HG03097 (cell line): ENCODE data around the gene GPD2.
"Not testable (repeated sequence)": the region's sequence is repeated elsewhere in the genome, so short reads cannot be mapped to it uniquely, and the experiment has no call there.

Experiments
- ATAC-seq: cut with Tn5 transposase; IDR thresholded peaks from one replicate; pipeline ENCODE4 v1.9.1; 2021; ENCODE audit not compliant: unreplicated experiment, low FRiP score

The GPD2 gene

DNA sequence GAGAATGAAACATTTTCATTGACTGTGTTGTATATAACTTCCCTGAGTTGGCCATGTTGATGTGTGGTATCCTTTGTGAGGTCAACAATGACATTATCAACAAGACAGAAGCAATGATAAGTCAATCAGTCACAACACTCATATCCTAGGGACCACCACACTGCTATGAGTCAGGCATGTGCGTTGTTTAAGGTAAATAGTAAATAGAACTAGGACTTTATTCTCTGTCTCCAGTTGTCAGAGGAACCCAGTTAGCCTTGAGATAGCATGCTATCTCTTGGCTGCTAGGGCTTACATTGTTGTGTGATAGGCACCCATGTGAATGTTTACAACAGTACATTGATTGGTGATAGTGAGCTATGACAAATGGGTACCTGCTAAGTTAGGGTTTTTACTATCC, 37.3 kb downstream of the GPD2 start:
- no peak for ATAC-seq

DNA sequence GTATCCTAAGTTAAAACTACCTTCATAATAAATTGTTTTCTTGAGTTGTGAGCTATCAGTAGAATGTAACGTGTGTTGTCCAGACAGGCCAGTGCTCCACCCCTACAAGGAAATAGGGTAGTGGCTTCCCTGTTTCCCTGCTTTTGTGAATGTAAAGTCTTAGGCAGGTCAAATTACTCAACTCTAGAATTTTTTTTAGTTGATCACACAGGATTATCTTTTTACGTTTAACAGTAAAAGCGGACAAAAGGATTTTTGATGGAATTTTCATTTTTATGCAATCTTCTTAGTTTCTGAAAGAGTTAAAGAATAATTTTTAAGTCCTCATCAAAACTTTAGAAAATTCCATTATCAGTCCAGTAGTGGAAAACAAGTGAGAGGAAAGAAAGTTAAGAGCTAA, 38.2 kb downstream of the GPD2 start:
- ATAC-seq: no peak

DNA sequence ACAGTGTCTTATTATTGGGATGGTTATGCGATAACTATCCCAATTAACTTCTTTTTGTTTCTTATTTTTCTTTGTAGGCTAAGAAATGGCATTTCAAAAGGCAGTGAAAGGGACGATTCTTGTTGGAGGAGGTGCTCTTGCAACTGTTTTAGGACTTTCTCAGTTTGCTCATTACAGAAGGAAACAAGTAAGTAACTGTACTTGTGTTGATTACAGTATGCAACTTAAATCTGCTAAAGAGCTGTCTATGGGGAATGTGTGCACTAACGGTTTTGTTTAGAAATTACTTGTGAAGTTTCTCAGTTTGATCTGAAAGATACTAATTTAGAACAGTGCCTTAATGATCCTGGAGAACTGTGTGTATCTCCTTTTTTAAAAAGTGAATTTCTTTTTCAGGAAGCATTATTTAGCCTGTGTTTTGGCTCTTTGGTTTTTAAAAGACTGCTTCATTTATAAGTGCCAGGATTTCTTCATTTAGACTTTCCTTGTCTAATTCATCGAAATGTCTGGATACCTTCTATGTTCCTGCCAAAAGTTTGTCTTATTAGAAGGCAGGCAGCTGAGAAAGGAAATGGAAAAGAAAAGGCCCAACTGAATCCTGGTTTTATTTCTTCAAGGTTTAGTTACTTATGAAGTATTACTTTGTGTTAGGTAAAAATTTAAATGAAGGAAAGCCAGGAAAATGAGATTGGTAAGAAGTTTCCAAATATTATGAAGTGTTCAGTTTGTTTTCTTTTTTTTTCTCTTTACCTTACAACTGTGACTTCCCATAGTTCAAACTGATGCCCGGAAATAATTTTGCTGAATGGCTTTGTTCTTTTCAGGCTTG, 40.1 kb downstream of the GPD2 start:
- ATAC-seq: no peak

DNA sequence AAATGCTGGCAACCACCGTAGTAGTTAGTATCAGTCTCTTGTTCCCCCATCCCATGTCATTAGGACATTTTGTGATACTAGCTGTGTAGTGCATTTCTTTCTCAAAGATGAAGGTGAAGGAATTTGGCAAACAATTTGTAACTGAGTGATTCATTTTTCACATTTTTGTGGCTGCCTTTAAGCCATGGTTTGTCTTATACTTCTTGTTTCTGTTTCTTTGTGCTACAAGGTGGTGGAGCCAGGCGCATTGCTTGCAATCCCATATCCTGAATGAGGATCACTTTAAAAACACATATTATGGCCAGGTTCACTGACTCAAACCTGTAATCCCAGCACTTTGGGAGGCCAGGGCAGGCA, 40.6 kb downstream of the GPD2 start:
- peak; percentile 72 for ATAC-seq

DNA sequence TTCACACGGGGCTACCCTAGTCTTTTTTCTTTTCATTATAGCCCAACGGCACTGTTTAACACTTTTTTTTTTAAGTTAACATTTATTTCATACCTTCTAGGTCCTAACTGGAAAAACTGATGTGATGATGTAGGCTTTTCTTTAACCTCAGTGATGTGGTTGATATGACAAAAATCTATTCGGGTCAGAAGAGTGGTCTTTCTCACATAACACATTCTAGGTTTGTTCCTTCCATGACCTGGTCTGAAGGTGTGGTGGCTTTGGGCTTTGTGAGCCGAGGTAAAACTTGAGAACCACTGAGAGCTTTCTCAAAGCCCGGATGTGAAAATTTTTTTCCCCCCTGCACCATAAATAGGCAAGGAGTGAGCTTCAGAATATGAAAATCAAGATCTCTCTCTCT, 44.2 kb downstream of the GPD2 start:
- ATAC-seq: no peak

DNA sequence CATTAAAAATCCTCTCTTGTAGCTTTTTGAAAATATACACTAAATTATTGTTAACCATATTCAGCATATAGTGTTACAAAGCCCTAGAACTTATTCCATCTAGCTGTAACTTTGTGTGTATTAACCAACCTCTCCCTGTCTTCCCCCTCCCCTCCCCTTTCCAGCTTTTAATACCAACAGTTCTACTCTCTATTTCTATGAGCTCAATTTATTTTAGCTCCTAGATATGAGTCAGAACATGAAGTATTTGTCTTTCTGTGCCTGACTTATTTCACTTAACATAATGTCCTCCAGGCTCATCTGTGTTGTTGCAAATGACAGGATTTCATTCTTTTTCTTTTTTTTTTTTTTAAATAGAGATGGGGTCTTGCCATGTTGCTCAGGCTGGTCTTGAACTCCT, 45.1 kb downstream of the GPD2 start:
- no peak for ATAC-seq

DNA sequence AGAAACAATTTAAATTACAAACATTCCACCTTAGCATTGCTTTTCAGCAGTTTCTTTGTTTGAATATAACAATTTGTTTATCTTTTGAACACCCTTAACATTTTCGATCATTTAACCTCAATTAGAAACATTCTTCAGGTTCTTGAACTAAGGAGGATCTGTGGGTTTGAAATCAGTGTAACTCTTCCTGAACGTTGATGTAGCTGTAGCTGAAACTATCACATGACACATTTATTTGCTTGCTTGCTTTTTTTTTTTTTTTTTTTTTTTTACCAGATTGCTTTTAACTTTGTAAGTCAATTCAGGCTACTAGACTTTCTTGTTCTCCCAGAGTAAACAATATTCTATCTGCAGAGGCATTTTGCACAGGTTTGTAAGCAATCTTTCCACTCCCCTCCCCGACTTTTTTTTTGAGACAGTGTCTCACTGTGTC, 47.6 kb downstream of the GPD2 start:
- ATAC-seq: no peak

DNA sequence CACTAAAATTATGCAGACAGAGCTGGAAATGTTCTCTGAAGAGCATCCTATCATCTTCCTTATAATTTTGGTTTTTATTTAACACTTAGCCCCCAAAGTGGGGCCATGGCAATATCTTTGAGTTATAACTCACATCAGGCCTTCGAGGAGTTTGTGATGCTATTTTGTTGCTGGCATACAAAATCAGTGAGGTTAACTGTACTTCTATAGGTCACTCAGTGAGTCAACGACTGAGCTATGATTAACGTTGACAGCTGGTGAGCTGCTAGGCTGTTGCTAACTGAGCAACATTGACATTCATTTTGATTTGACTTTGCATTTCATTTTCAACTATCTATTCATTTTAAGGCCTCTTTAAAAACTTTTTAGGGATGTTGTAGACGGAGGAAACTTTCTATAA, 50.0 kb downstream of the GPD2 start:
- ATAC-seq: no peak

DNA sequence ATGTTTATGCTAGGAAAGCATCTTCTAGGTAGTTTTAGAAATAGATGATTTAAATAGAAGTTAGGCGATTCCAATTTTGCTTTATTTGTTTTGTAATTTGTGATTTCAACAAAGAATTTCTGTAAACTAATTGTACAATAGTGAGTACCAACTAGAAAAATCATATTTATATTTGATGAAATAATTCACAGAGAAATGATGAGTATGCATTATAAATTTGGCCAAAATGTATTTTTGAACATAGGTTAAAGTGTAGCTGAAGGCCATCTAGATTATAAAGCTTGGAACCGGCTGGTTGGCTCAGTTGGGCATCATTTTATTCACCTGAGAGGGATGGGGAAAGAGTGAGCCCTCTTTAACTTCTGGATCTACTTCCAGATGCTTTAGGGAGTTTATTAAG, 50.4 kb downstream of the GPD2 start:
- no peak for ATAC-seq

DNA sequence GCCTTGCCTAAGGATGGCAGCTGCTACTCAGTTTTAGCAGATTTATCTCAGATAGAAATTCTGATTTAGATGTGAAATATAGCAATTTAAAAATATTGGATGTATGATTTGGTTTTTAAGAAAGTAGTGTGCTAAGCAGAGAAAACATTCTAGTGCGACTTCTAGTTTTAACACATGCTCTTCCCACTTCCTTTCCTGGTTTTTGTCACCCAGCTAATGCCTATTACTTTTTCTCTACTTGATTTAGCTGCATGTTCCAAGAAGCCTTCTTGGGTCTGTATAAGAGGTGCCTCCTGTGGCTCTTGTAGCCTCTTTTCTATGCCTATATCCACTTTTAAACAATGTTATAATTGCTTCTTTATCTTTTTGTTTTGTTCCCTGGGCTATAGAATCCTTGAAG, 53.0 kb downstream of the GPD2 start:
- ATAC-seq: no peak

DNA sequence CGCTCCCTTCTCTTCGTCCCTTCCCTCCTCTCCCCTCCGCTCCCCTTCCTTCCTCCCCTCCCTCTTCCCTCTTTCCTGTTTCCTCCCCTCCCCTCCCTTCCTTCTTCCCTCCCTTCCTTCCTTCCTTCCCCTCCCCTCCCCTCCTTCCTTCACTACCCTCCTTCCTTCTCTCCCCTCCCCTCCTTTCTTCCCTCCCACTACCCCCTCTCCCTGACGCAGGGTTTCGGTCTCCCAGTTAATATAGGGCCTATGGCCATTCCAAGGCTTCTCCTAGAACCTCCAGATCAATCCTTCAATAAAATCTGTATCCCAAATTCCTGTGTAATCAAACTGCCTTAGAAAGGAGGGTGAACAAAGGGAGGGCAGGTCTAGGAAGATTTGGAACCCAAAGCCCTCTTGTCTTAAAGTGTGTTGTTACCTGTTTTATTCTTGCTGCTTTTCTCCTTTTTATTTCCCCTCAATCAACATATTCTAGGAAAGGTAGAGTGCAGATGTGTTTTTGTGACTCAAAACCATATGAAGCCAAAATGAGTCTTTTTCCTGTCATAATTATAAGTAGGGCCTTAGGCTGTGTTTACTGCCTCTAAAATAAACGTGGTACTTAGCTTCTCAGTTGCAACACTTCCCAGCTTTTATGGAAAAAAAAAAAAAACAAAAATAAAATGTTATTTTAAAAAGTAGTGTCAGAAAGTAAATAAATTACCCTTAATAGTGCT, 53.7 kb downstream of the GPD2 start:
- no peak for ATAC-seq

DNA sequence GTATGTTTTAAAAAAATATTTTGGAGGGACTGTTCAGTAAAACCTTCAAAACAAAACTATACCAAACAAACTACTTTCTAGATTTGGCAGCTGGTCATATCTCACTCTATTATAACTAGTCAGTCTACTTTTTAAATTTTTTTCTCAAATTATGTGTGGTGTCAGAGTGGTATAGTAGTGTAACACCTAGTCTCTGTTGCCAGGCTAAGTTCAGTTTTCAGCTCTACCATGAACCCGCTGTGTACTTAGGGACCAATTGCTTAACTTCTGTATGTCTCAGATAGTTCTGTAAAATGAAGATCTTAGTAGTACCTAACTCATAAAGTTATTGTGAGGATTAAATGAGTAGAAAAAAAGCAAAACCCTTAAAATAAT, 54.3 kb downstream of the GPD2 start:
- ATAC-seq: no peak

DNA sequence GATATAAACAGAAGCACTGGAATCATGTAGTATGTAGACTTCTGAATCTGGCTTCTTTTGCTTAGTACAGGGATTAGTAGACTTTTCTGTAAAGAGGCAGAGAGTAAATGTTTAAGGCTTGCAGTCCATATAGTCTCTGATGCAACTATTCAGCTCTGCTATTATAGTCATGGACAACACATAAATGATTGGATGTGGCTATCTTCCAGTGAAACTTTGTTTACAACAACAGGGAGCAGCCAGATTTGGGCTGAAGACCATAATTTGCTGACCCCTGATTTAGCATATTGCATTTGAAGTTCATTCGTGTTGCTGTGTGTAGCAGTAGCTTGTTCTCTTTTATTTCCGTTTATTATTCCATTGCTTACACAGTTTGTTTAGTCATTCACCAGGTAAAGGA, 55.0 kb downstream of the GPD2 start:
- ATAC-seq: no peak

DNA sequence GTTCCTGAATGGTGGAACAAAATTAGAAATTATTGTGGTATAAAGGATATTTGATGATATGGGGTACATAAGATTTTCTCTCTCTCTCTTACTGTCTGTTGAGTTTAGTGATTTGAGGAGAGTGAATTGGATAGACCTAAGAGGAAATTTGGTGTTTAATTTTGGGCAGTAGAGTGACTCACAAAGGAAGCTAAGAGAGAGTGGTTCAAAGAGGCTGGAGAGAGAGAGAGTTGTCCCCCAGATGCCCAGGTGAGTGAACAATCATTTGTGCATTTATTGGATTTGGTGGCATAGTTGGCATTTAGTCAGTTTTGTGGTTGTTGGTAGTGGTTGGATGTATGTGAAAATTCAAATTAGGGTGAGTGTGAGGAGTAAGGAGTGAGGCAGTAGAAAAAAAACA, 56.8 kb downstream of the GPD2 start:
- no peak for ATAC-seq

DNA sequence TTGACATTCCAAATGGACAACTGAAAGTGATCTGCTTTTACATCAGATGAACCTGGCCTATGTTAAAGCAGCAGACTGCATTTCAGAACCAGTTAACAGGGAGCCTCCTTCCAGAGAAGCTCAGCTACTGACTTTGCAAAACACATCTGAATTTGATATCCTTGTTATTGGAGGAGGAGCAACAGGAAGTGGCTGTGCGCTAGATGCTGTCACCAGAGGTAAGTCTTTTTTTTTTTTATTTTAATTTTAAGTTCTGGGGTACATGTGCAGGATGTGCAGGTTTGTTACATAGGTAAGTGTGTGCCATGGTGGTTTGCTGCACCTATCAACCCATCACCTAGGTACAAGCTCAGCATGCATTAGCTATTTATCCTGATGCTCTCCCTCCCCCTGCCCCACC, 59.8 kb downstream of the GPD2 start:
- not testable (repeated sequence) for ATAC-seq

DNA sequence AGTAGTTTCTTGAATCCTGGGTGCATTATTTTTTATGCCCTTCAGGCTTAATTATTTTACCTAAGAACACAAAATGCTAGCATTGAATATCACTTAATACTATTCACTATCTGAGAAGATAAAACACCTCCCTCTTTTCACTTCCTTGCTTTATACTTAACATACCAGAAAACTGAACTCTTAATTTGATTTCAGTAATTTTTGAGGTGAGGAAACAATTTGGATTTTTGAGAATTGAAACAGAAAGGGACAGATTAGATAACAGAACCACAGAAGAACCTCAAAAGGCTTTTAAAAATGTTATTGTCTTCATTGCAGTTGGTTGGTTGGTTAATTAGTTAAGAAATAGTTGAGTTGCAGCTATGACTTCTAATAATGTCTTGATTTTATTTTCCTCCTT, 69.5 kb downstream of the GPD2 start:
- ATAC-seq: no peak

DNA sequence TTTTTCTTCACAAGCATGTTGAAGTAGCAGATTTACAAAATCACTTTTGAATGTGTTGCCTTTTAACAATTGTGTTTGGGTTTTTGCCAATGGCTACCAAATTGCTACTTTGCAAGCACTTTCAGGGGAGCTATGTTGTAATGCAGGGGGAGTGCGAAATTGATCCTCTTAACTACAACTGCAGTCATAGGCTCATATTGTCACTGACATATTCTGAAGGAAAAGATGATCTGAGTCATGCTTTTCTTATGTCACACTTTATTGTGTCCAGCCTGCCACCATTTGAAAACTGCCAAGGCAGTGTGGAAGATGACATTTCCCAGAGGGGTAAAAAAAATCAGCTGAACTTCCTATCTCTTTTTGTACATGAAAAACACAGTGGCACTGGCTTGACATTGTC, 74.9 kb downstream of the GPD2 start:
- no peak for ATAC-seq

DNA sequence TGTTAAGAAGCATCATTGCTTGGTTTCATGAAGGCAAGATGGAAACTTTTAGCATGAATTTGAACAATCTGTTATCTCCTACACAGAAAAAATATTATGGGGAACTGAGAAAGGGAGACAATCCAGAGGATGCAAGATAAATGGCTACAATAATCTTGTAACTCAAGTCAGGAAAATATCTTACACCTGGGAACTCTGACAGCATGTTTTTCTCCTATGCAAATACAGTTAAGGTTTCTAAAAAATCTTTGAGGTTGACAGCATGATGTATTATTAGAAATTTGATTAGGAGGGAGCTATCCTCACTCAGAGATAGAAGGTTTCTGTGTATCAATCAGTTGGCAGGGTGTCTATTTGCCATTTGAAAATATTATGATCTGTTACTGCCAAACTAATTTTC, 75.6 kb downstream of the GPD2 start:
- no peak for ATAC-seq

DNA sequence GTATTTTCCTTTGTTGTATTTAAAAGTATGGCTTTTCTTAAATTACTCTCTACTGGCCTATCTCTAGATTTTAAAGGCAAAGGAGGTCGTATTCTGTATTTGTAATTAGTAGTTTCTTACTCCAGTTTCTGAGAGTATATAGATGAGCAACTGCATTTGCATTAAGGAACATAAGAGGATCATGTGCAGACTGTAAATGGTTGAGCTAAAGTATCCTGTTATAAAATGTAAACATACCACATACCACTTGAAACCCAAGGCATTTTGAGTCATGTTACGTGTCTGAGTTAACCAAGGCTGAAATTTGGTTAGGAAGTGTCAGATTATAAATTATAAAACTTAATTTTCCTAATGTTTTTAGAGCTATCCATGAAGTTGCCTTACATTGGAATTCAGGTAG, 76.3 kb downstream of the GPD2 start:
- ATAC-seq: no peak

DNA sequence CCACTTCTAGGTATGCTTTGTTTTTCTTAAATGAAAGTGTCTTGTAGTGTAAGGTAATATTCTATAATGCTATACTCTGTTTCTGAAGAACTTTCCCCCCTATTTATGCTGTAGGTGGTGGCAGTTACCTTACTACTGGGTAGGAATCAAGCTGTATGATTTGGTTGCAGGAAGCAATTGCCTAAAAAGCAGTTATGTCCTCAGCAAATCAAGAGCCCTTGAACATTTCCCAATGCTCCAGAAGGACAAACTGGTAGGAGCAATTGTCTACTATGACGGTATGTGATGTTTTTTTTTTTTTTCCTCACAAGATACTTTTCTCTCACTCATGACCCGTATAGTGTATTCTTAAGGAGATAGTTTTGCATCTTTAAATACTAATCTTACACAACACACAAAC, 77.0 kb downstream of the GPD2 start:
- ATAC-seq: no peak

DNA sequence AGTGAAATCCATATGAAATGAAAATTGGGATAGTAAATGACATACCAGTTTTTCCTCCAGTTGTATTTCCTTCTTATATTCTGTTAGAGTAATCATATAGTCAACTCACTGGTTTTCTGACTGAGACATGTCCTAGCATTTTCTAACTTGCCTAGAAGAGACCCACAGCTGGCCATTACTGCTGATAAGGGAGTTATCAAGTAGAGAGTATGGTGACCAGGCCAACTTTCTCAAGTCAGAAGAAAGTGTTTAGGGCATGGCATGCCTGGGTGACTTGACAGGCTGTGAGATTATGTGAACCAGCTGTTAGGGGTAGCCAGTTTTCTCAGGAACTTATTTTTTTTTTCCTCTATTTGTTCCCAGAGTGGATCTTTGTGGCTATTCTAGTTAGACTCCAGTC, 81.2 kb downstream of the GPD2 start:
- no peak for ATAC-seq

DNA sequence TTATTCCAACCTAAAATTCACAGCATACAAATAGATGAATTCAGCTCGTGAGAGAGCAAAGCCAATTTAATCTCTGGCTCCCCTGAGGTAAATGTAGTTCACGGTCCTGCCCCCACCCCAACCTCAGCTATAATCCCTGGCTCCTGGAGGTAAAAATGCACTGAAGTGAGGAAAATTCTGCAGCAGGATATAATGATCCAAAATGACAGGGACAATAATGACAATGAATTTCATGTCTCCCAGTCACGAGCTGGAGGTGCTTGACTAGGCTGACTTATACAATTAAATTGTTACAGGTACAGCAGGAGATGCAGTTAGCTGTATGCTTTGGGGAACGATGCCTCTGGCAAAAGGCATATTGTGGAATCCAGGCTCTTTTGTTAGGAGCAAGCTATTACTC, 82.0 kb downstream of the GPD2 start:
- no peak for ATAC-seq
